ENCODE data around the gene COLQ.
"Not testable (repeated sequence)": the region's sequence is repeated elsewhere in the genome, so short reads cannot be mapped to it uniquely, and the experiment has no call there.

The COLQ gene

GRCh38 chr3:15410966-15411365 lies 110.5 kb downstream of the COLQ start:
- DNase-seq = not testable (repeated sequence)

GRCh38 chr3:15409774-15410173 lies 111.7 kb downstream of the COLQ start:
- no peak for DNase-seq

- DNase-seq = no peak
Observed at GRCh38 chr3:15409239-15409638, 112.3 kb downstream of the COLQ start.

GRCh38 chr3:15405448-15406050 lies 116.0 kb downstream of the COLQ start:
- no peak for DNase-seq

- no peak for DNase-seq
Observed at GRCh38 chr3:15404767-15405166, 116.7 kb downstream of the COLQ start.

- DNase-seq = no peak
Observed at GRCh38 chr3:15403965-15404364, 117.5 kb downstream of the COLQ start.

- DNase-seq = no peak
Observed at GRCh38 chr3:15403495-15403894, 118.0 kb downstream of the COLQ start.

- DNase-seq = no peak
Observed at GRCh38 chr3:15401936-15402335, 119.6 kb downstream of the COLQ start.
